ENCODE results near the gene PLCB3. TPM values are rescaled to one million over a fixed set of nuclear protein-coding genes. Genes with fewer than 3 reads are reported as not detected.

PLCB3 gene
- total and polyA plus RNA-seq, 2 experiments from 2014 or later, result 10.6 to 24.7 TPM

DNA sequence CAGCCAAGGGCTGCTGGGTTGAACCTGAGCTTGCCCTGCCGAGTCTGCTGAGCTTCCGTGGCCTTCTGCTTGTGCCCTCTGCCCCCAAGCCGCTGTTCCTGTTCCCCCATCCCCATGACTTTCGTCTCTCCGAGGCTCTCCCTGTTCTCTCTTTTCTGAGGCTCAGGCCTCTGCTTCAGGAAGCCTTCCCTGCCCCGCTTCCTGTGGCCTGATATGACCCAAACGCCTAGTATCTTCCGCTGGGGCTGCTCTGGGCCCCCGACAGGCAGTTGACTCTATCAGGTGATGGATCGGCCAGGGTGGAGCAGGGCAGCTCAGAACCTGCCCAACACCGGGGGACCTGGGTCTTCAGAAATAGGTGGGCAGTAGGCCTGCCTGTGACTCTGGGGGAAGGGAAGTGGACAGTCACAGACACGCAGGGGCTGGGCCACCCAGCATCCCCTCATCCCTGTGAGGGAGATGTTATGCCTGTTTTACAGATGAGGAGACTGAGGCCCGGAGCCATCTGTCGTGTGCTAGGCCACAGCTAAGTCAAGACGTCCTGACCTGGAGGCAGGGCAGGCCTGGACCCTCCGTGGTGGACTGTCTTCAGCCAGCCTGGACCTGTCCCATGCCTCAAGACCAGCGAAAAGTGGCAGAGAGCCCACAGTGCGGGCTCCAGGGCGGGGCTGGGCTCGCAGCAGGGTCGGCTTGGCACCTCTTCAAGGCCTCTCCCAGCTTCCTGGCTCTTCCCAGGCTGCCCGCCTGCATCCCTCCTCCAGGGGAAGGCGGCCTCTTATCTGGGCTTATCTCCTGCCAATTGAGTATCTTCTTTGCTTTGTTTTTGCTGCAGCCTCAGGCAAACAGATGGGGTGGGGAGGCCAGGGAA is 16.9 kb downstream of the PLCB3 start:
- Histone ChIP-seq H3K27ac (peak overlapping the region; percentile 89), H3K4me3 (peak overlapping the region; percentile 54), H3K27me3 (no peaks in the 10 kb centered on the region), H3K9me3 (ENCODE audit: low read depth) (no peaks in the 10 kb centered on the region), H3K36me3 (no peaks in the 10 kb centered on the region), H3K4me1 (ENCODE audit: low read depth) (peaks cover 8% of the 10 kb centered on the region)
- peak in 1 of 2 donors; percentile 92 for DNase-seq (ENCODE audit: low read depth in 1 of 2, low spot score in 1 of 2)
- TF ChIP-seq, protein P1, sequence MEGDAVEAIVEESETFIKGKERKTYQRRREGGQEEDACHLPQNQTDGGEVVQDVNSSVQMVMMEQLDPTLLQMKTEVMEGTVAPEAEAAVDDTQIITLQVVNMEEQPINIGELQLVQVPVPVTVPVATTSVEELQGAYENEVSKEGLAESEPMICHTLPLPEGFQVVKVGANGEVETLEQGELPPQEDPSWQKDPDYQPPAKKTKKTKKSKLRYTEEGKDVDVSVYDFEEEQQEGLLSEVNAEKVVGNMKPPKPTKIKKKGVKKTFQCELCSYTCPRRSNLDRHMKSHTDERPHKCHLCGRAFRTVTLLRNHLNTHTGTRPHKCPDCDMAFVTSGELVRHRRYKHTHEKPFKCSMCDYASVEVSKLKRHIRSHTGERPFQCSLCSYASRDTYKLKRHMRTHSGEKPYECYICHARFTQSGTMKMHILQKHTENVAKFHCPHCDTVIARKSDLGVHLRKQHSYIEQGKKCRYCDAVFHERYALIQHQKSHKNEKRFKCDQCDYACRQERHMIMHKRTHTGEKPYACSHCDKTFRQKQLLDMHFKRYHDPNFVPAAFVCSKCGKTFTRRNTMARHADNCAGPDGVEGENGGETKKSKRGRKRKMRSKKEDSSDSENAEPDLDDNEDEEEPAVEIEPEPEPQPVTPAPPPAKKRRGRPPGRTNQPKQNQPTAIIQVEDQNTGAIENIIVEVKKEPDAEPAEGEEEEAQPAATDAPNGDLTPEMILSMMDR (IDR thresholded peaks at IDR 0.05; ENCODE audit: low read depth, low read length), result no peak

DNA sequence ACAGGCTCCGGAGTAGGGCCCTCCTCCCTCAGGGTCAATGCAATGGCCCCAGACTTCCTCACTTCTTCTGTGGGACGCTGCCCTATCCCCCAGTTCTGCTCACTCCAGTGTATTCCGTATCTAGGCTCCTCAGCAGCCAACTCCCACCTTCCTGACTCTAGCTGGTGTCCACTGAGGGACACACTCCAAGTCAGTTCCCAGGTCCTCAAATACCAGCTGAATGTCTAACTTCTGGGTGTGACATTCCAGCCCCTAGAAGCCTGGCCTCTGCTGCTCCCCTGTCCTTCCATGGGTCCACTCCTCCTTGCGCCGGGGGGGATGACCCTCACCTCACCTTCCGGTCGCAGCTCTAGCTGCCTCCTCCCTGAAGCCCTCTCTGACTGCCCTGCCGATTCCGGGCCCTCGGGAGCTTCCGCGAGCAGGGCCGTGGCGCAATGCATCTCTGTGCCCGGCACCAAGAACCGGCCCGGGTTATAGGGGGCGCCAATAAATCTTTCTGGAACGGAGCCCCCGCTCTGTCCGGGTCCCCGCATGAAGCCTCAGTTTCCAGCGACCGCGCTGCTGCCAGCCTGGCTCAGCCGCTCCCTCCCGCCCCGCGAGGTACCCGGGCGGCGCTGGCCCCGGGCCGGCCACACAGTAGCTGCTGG is 17.7 kb downstream of the PLCB3 start:
- peak in 1 of 2 donors; percentile 73 for DNase-seq (ENCODE audit: low read depth in 1 of 2, low spot score in 1 of 2)
- Histone ChIP-seq H3K27ac (peak overlapping the region; percentile 89), H3K27me3 (no peaks in the 10 kb centered on the region)

DNA sequence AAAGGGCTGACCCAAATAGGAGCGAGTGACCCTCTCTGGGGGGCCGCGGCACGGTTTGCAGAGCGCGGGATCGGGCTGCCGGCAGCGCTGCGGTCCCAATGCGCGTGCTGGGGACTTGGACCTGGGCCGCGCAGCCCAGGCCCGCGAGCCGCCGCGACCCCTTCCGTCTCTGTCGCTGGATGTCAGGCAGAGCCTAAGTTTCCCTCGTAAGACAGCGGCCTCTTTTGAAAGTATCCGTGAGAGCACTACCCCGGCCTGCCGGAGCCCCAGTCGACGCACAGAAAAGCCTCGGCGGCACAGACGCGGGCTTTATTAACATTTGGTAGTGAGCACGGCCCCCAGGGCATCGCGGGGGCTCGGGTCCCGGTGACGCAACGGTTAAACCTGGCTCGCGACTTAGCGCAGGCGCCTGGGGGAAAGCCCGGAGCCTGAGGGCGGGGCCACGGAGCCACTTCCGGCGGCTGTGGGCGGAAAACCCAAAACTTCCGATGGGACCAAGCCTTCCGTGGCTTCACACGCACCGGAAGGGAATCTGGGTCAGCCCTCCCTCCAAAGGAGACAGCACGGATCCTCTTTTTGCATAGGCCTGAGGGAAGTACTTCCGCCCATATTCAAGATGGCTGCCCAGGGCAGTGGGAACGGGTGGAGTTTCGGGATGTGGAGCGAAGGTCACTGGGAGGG is 18.4 kb downstream of the PLCB3 start:
- Histone ChIP-seq H3K27ac (peak overlapping the region; percentile 92), H3K4me1 (ENCODE audit: low read depth) (peaks cover 8% of the 10 kb centered on the region), H3K36me3 (no peaks in the 10 kb centered on the region), H3K9me3 (ENCODE audit: low read depth) (no peaks in the 10 kb centered on the region), H3K27me3 (no peaks in the 10 kb centered on the region), H3K4me3 (peak overlapping the region; percentile 56)
- DNase-seq (ENCODE audit: low read depth in 1 of 2, low spot score in 1 of 2), result peak; percentile 99 to 100
- TF ChIP-seq, protein P1 (IDR thresholded peaks at IDR 0.05; ENCODE audit: low read depth, low read length), result peak; percentile 5

More for the DNA sequence above, 17.7 kb downstream of the PLCB3 start:
- H3K36me3 ChIP-seq, result no peaks in the 10 kb centered on the region
- peaks cover 8% of the 10 kb centered on the region for H3K4me1 ChIP-seq (ENCODE audit: low read depth)
- TF ChIP-seq, protein P1 (IDR thresholded peaks at IDR 0.05; ENCODE audit: low read depth, low read length), result no peak
- peak overlapping the region; percentile 54 for H3K4me3 ChIP-seq
- no peaks in the 10 kb centered on the region for H3K9me3 ChIP-seq (ENCODE audit: low read depth)

DNA sequence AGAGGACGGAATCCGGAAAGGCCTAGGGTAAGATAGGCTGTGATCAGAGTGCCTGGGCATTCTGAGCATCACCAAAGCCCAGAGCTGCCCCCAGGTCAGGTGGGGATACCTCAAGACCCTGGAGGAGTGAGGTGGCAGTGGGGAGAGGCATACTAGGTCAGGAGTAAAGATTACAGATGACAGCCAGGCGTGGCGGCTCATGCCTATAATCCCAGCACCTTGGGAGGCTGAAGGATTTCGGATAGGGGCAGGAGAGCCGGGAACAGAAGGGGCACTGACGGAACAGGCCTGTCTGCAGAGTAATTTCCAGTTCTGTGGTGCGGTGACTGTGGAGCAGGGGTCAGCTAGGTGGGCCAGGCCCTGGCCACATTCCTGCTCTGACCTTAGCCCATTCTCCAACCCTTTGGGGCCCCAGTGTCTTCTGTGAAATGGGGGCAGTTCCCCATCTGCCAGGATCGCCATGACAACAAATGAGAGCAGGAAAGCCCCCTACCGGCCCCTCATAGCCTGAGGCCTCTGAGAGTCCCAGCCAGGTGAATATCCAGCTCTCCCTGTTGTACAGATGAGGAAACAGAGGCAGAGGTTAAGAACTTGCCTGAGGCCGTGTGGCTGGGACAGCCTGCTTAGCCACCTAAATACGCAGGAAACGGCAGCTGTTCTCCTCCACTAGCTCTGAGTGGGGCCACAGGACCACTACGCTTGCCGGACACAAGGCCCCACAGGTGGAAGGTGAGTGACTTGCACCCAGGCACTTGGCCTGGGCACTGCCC is 23.9 kb downstream of the PLCB3 start:
- no peak overlapping the region for H3K4me3 ChIP-seq
- H3K27me3 ChIP-seq, result no peaks in the 10 kb centered on the region
- no peaks in the 10 kb centered on the region for H3K4me1 ChIP-seq (ENCODE audit: low read depth)
- no peaks in the 10 kb centered on the region for H3K36me3 ChIP-seq
- DNase-seq (ENCODE audit: low read depth in 1 of 2, low spot score in 1 of 2), result no peak
- H3K9me3 ChIP-seq (ENCODE audit: low read depth), result no peaks in the 10 kb centered on the region
- no peak overlapping the region for H3K27ac ChIP-seq
- TF ChIP-seq, protein P1 (IDR thresholded peaks at IDR 0.05; ENCODE audit: low read depth, low read length), result no peak

DNA sequence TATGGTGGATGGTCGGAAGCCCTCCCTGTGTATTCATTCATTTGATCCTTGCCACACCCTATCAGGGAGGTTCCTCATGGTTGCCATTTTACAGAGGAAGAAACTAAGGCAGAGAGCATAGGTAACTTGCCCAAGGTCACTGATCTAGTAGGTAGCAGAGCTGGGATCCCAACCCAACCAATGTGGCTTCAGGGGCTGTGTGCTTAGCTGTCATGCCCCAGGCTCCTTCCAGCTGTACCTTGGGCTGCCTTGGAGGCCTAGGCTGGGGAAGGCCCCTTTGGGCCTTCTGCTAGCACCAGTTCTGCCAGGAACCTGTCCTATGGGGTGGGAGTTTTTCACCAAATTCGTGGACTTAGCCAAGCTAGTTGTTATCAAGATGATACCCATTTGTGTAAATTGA is 24.5 kb downstream of the PLCB3 start:
- no peak overlapping the region for H3K4me3 ChIP-seq
- H3K27me3 ChIP-seq, result no peaks in the 10 kb centered on the region
- TF ChIP-seq, protein P1 (IDR thresholded peaks at IDR 0.05; ENCODE audit: low read depth, low read length), result no peak
- no peaks in the 10 kb centered on the region for H3K4me1 ChIP-seq (ENCODE audit: low read depth)
- no peak overlapping the region for H3K27ac ChIP-seq
- no peak for DNase-seq (ENCODE audit: low read depth in 1 of 2, low spot score in 1 of 2)
- H3K9me3 ChIP-seq (ENCODE audit: low read depth), result no peaks in the 10 kb centered on the region
- H3K36me3 ChIP-seq, result no peaks in the 10 kb centered on the region

Measured in cardiac muscle cell (in vitro differentiated cells and primary cell).